HepG2 (cell line): Measurements from ENCODE around the gene MARS1. TPM values are rescaled to one million over a fixed set of nuclear protein-coding genes. Genes with fewer than 3 reads are reported as not detected.
A peak's percentile ranks its signal among the peaks of the same experiment; 100 is the strongest.

Experiments used
- CCDC6 ChIP-seq: sonication (generic); formaldehyde crosslinking; IDR thresholded peaks from 2 replicates; pipeline ENCODE4 v1.8.1; 2022; ENCODE audit warnings: mild to moderate bottlenecking, missing genetic modification reagents, moderate library complexity
- CSRNP2 ChIP-seq: sonication (generic); formaldehyde crosslinking; conservative IDR thresholded peaks from 2 replicates; pipeline ENCODE4 v1.8.0; 2022; ENCODE audit warnings: low read depth, missing genetic modification reagents
- DZIP1 ChIP-seq: sonication (generic); formaldehyde crosslinking; IDR thresholded peaks from 2 replicates; pipeline ENCODE4 v1.5.0; 2020; ENCODE audit warnings: mild to moderate bottlenecking, missing genetic modification reagents
- KLF13 ChIP-seq: sonication (generic); formaldehyde crosslinking; IDR thresholded peaks from 2 replicates; pipeline ENCODE4 v1.4.0; 2020; ENCODE audit warnings: mild to moderate bottlenecking, missing genetic modification reagents
- POLR2AphosphoS2 ChIP-seq: IDR thresholded peaks from 2 replicates; pipeline ENCODE4 v1.6.1; 2011; ENCODE audit warnings: low read depth, low read length, improper control_type of control experiment
- RBFOX2 ChIP-seq: fragments of 200-400 bp; formaldehyde crosslinking; IDR thresholded peaks from 2 replicates; pipeline ENCODE4 v1.6.1; 2017; ENCODE audit warnings: low read depth, mild to moderate bottlenecking, low read length
- SMAD1 ChIP-seq: sonication (generic); formaldehyde crosslinking; IDR thresholded peaks from 2 replicates; pipeline ENCODE4 v1.4.0; 2020; ENCODE audit warnings: missing genetic modification reagents, low read depth, mild to moderate bottlenecking, borderline replicate concordance
- SP2 ChIP-seq: sonication (generic); formaldehyde crosslinking; IDR thresholded peaks from 2 replicates; pipeline ENCODE4 v1.5.1; 2020; ENCODE audit warnings: mild to moderate bottlenecking, missing genetic modification reagents
- TGIF2 ChIP-seq: IDR thresholded peaks from 2 replicates; pipeline ENCODE4 v1.6.1; 2016; ENCODE audit warnings: control low read depth, missing compliant biosample characterization
- ZNF746 ChIP-seq: sonication (generic); formaldehyde crosslinking; IDR thresholded peaks from 2 replicates; pipeline ENCODE4 v1.8.0; 2022; ENCODE audit warnings: mild to moderate bottlenecking, missing genetic modification reagents
- polyA plus RNA-seq, 8 experiments: library from polyadenylated mRNA; depleted of rRNA in 3 of 8; stranded (reverse) in 7 of 8; unstranded in 1 of 8; fragments of >200 nt; fragmentation: Illumina TruSeq in 4 of 8; extraction: Trizol in 4 of 8; gene quantifications; 2 replicates each; pipeline versions ENCODE4 v1.2.1 to v1.2.3, GENCODE V29; 2011 to 2016; ENCODE audit warnings: low read depth in 4 of 8, missing spikeins in 1 of 8, mixed read lengths in 1 of 8; ENCODE audit not compliant: insufficient read depth in 1 of 8
- total RNA-seq, 5 experiments: library from RNA; depleted of rRNA; stranded (reverse); fragments of >200 nt; fragmentation: Illumina TruSeq; extraction: Trizol; gene quantifications; 2 replicates each; pipeline ENCODE4 v1.2.3, GENCODE V29; 2016; ENCODE audit warnings: low read depth in 1 of 5
- TF ChIP-seq, protein P1 (sequence below), 2 experiments: fragments of 450-650 bp in 1 of 2; sonication (generic) in 1 of 2; formaldehyde crosslinking in 1 of 2; IDR thresholded peaks; 2 replicates each; pipeline versions ENCODE4 v1.6.1 to v1.8.0; 2016 to 2022; ENCODE audit warnings: antibody characterized with exemption in 1 of 2, mild to moderate bottlenecking in 1 of 2, missing genetic modification reagents in 1 of 2
- TF ChIP-seq, protein P2 (sequence below): sonication (generic); formaldehyde crosslinking; IDR thresholded peaks from 2 replicates; pipeline ENCODE4 v1.5.0; 2020; ENCODE audit warnings: mild to moderate bottlenecking, missing genetic modification reagents

MARS1 gene
- total and polyA plus RNA-seq, 2 of the 13 experiments (the other 11 are each of a cell fraction or from before 2014, with no cell fraction given), result 115 to 181 TPM

GRCh38 chr12:57487597-57488401 lies at the start of gene MARS1 (continued):
- TF ChIP-seq, protein P1, sequence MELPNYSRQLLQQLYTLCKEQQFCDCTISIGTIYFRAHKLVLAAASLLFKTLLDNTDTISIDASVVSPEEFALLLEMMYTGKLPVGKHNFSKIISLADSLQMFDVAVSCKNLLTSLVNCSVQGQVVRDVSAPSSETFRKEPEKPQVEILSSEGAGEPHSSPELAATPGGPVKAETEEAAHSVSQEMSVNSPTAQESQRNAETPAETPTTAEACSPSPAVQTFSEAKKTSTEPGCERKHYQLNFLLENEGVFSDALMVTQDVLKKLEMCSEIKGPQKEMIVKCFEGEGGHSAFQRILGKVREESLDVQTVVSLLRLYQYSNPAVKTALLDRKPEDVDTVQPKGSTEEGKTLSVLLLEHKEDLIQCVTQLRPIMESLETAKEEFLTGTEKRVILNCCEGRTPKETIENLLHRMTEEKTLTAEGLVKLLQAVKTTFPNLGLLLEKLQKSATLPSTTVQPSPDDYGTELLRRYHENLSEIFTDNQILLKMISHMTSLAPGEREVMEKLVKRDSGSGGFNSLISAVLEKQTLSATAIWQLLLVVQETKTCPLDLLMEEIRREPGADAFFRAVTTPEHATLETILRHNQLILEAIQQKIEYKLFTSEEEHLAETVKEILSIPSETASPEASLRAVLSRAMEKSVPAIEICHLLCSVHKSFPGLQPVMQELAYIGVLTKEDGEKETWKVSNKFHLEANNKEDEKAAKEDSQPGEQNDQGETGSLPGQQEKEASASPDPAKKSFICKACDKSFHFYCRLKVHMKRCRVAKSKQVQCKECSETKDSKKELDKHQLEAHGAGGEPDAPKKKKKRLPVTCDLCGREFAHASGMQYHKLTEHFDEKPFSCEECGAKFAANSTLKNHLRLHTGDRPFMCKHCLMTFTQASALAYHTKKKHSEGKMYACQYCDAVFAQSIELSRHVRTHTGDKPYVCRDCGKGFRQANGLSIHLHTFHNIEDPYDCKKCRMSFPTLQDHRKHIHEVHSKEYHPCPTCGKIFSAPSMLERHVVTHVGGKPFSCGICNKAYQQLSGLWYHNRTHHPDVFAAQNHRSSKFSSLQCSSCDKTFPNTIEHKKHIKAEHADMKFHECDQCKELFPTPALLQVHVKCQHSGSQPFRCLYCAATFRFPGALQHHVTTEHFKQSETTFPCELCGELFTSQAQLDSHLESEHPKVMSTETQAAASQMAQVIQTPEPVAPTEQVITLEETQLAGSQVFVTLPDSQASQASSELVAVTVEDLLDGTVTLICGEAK (IDR thresholded peaks at IDR 0.05), result no peak
- TF ChIP-seq, protein P1 (CRISPR knock-in tag; IDR thresholded peaks at IDR 0.05), result peak; percentile 75; the same call in 1 of the 2 replicates
- 0 out of 2 replicates have a peak, but pooled peaks have one; percentile 36 for TF ChIP-seq SMAD1 (CRISPR knock-in tag)
- TF ChIP-seq, protein P2, sequence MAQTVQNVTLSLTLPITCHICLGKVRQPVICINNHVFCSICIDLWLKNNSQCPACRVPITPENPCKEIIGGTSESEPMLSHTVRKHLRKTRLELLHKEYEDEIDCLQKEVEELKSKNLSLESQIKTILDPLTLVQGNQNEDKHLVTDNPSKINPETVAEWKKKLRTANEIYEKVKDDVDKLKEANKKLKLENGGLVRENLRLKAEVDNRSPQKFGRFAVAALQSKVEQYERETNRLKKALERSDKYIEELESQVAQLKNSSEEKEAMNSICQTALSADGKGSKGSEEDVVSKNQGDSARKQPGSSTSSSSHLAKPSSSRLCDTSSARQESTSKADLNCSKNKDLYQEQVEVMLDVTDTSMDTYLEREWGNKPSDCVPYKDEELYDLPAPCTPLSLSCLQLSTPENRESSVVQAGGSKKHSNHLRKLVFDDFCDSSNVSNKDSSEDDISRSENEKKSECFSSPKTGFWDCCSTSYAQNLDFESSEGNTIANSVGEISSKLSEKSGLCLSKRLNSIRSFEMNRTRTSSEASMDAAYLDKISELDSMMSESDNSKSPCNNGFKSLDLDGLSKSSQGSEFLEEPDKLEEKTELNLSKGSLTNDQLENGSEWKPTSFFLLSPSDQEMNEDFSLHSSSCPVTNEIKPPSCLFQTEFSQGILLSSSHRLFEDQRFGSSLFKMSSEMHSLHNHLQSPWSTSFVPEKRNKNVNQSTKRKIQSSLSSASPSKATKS, result 0 out of 2 replicates have a peak, but pooled peaks have one; percentile 32
- 0 out of 2 replicates have a peak, but pooled peaks have one; percentile 21 for TF ChIP-seq TGIF2
- TF ChIP-seq RBFOX2, result peak; percentile 94
- no peak for TF ChIP-seq CSRNP2 (CRISPR knock-in tag)
- TF ChIP-seq POLR2AphosphoS2, result no peak
- TF ChIP-seq KLF13 (CRISPR knock-in tag), result no peak
- peak; percentile 62; the same call in 1 of the 2 replicates for TF ChIP-seq CCDC6 (CRISPR knock-in tag)
- TF ChIP-seq ZNF746 (CRISPR knock-in tag), result no peak
- no peak for TF ChIP-seq DZIP1
- TF ChIP-seq SP2, result no peak
